Measurements from ENCODE around the gene GFRA1.

GRCh38 chr10:116136261-116136660 is 136.7 kb downstream of the GFRA1 start:
- TF ChIP-seq CTCF (IDR thresholded peaks at IDR 0.05) (no peak), POLR2A (IDR thresholded peaks at IDR 0.05) (no peak)

Measured in Peyer's patch (tissue), 4 donors.